B cell (primary cell): ENCODE measurements around the gene PHRF1.

Experiments used
- EZH2 ChIP-seq: IDR thresholded peaks from 2 replicates; pipeline ENCODE4 v1.6.1; 2012; ENCODE audit warnings: borderline replicate concordance, low read depth, mild to moderate bottlenecking, moderate library complexity, low read length; ENCODE audit not compliant: insufficient read depth, poor library complexity, severe bottlenecking
- TF ChIP-seq, protein P1 (sequence below): fragments of 200-600 bp; IDR thresholded peaks from one replicate; pipeline ENCODE4 v1.8.0; 2022; ENCODE audit warnings: antibody characterized with exemption, mild to moderate bottlenecking

DNA sequence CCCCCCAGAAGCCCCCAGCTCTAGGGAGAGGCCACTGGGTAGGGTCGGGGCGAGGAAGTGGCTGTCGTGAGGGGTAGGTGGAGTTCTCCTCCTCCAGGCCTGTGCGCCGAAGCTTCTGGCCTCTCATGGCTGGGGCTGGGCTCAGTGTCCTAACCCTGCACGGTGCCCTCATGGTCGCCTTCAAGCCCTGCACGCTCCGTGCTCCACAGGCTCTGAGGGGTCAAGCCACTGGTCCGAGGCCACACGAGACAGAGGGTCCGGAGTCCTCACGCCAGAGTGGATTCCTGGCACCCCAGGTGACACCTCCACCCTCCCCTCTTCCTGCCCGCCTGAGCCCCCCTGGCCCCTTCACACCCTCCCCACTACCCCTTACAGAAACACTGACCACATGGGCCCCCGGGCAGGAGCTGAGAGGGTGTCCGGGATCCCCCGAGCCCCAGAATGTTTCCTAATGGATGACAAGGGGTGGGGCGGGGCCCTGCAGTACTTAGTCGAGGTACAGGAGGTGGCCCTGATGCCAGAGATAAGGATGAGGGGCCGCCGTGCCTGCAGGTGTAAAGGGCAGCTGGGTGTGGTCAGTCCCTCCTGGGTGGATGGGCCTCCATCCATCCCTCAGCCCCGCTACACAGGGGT lies 49.5 kb downstream of the PHRF1 start:
- no peak for TF ChIP-seq EZH2
- TF ChIP-seq, protein P1, sequence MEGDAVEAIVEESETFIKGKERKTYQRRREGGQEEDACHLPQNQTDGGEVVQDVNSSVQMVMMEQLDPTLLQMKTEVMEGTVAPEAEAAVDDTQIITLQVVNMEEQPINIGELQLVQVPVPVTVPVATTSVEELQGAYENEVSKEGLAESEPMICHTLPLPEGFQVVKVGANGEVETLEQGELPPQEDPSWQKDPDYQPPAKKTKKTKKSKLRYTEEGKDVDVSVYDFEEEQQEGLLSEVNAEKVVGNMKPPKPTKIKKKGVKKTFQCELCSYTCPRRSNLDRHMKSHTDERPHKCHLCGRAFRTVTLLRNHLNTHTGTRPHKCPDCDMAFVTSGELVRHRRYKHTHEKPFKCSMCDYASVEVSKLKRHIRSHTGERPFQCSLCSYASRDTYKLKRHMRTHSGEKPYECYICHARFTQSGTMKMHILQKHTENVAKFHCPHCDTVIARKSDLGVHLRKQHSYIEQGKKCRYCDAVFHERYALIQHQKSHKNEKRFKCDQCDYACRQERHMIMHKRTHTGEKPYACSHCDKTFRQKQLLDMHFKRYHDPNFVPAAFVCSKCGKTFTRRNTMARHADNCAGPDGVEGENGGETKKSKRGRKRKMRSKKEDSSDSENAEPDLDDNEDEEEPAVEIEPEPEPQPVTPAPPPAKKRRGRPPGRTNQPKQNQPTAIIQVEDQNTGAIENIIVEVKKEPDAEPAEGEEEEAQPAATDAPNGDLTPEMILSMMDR = no peak
